Naive thymus-derived CD8-positive, alpha-beta T cell (primary cell): ENCODE measurements around the gene ACTR3. TPM values are rescaled to one million over a fixed set of nuclear protein-coding genes. Genes with fewer than 3 reads are reported as not detected.

ENCODE experiments used
- polyA plus RNA-seq, 3 donors: library from polyadenylated mRNA; unstranded; fragments of 300-500 nt; fragmentation: Illumina TruSeq; gene quantifications; one replicate each; pipeline ENCODE4 v1.2.3, GENCODE V29; 2021
- total RNA-seq, 8 experiments: library from RNA in 2 of 8; stranded (reverse) in 2 of 8; gene quantifications; one replicate each; pipeline ENCODE4 v1.2.3 and lab custom pipeline; 2021 to 2026

The ACTR3 gene
- total and polyA plus RNA-seq, 5 experiments from 2014 or later: 228 to 476 (median 390) TPM

Other genes with a start within 250 kb of the ACTR3 start
- gene SLC35F5, start 133.4 kb upstream of the ACTR3 start, total RNA-seq: 10 to 100 TPM; 34.9 to 35.0 TPM
- gene SLC35F5, start 133.4 kb upstream of the ACTR3 start, polyA plus RNA-seq: 1 to 10 TPM; 6.2 to 8.2 (median 7.1) TPM